Non-pigmented ciliary epithelial cell (primary cell): ENCODE measurements around the gene CPA4.

ENCODE experiments used
- DNase-seq: peaks from one replicate; pipeline ENCODE4 v3.0.0-alpha.2; 2010; ENCODE audit warnings: low read depth

Gene CPA4

DNA sequence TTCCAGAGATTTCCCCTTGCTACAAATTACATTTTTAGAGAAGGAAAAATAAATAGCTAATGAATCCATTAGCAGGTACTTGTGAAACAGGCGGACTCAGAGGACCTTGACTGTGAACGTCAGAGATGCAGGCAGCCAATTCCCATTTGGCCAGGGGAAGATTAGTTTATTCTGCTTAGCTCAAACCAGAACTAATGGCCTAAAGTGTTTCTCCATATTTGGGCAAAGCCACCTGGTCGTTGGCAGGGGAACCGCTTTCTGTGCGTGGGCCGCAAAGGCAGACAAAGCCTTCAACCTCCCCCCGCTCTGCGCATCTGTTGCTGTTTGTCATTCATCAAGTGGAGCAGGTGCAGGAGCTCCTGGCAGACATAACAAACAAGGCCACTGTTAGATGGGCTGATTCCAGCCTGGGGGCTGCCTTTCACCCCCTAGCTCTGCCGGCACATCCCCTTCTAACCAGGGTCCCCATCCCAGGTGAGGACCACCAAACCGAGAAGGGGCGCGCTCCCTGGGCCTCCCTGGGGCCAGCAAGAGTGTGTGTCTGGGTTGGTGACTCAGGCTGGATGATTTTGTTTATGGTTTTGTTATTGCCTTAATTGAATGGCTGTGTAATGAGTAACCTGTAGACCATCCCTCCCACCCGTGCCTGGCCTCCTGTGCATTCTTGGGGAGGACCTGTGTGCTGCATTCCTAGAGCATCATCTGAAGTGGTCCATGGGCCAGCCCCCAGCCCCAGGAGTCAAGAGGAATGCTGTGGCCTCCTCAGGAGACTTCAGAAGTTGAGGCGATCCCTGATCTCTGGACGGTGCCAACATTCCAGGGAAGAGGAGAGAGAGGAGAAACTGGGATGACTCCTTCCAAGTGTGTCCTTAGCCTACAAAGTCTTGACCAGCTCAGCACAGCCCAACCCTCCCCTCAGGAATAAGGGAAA lies 72.8 kb downstream of the CPA4 start:
- DNase-seq, result no peak

DNA sequence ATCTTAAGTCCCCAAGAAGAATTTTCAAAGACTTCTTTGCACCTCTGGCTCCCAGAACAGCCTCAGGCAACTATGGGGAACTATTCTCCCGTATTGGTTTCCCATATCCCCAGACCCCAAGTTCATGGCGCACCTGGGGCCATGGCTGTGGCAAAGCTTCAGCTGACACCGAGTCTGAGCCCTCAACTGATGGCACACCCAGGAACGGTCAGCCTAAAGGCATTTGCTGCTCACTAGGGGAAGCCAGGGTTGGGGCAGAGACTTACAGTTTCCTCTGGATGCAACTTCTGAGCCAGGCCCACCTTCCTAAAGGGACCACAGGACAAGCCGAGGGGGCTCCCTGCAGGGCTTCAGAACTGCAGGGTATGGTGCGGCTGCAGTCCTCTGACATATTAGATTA lies 73.6 kb downstream of the CPA4 start:
- no peak for DNase-seq

DNA sequence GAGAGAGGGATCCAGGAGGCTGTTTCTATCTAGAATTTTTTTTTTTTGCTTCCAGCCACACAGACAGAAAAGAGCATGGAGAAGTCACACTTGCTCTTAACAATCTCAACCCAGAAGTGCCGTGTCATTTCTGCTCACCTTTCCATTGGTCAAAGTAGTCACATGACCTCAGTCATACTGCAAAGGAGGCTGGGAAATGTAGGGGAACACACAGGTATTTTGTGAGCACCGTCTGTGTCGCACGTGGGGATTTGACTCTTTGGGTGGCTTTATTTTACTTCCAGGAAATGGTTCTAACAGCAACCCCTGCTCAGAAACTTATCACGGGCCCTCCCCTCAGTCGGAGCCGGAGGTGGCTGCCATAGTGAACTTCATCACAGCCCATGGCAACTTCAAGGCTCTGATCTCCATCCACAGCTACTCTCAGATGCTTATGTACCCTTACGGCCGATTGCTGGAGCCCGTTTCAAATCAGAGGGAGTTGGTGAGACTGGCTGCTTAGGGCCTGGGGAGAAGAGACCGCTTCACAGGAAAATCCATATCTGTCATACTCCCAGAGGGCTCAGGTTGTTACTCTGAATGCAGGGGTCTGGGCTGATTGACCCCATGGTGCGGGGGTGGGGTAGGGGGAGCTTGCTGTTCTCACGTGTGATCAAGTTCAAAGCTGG lies 74.3 kb downstream of the CPA4 start:
- no peak for DNase-seq

DNA sequence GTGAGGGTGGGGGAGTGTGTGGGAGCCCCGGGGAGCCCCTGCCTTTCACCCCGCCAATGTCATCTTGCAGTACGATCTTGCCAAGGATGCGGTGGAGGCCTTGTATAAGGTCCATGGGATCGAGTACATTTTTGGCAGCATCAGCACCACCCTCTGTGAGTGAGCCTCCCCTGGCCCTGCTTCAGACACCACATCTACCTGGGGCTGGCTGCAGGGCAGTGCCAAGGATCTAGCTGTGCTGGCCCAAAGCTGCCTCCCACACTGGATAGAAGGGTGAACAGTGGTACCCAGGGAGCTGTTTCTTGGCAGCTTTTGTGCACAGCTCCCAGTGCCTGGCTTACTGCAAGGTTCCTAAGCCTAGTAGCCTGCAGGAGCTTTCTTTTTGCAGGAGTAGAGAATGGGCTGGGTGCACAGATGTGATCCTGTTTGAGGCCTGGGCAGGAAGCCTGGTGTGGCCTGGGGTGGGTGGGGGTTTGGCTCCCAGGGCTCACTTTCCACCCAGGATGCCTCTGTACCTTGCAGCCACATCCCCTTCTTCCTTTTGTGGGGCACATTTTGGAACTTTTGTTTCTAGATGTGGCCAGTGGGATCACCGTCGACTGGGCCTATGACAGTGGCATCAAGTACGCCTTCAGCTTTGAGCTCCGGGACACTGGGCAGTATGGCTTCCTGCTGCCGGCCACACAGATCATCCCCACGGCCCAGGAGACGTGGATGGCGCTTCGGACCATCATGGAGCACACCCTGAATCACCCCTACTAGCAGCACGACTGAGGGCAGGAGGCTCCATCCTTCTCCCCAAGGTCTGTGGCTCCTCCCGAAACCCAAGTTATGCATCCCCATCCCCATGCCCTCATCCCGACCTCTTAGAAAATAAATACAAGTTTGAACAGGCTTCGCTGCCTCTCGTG lies 75.1 kb downstream of the CPA4 start:
- DNase-seq, result no peak

DNA sequence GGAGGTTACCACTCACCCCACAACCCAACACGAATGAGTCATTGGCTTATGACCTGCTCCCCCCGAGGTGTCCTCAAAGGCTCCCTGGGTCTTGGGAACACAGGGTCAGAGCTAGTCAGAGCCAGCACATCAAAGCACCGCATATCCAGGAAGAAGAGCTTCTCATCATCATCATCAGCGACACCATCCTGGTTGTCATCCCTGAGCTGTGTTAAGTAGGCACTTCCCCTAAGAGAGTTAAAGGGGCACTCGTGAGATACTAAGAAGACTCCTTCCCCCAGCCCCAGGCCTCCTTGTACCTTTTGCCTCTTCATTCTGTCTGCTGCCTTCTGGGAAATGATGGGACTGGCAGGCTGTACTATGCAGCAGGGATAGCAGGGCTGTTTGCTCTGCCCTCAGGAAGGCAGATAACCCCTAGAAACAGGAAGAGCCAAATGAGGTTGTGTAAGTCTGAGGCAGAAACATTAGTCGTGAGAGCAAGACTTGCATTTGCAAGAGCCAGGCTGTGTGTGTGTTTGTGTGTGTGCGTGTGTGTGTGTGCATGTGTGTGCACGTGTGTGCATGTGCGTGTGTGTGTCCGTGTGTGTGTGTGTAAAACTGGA lies 76.2 kb downstream of the CPA4 start:
- no peak for DNase-seq

DNA sequence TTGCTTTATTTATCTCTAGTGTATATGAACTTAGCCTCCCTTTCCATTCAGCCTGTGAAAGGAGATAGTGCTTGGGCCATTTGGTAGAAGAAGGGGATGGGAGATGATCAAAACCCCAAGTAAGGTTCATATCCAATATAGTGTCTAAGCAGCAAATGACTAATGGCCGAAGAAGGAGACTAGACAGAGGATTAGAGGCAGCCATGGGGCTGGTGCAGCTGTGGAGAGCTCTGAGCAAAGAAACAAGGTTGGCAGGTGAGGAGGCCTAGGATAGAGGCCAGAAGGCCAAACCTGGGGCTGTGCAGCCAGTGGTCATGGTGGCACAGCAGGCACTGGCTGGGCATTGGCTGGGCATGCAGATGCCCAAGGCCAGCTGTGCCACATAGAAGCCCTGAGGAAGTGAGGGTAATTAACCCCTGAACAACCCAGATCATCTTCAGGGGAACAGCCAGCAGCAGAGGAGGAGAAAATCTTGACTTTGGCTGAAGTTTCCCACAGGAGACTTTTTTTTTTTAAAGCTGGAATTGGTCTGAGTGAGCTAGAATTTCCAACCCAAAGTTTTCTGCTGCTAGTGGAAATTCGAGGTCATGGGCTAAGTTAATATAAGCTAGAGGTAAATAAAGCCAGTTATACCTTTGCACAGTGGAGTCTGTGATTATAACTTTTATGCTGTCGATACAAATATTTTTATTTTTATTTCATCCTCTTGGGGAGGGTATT lies 77.0 kb downstream of the CPA4 start:
- no peak for DNase-seq

DNA sequence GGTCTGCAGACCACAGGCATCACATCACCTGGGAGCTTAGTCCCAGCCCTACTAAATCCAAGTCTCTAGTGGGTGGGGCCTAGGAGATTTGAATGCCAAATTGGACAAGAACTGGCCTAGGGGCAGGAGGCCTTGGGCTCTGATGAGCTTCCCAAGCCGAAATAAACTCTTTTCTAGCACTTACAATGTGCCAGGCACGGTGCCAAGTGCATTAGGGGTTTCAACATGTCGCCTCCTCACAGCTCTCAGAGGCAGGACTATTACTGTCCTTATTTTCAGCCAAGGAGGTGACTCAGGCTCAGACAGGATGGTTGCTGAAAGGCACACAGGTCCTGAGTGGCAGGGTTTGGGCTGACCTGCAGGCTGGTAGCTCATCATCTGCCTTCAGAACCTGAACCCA lies 78.1 kb downstream of the CPA4 start:
- DNase-seq, result no peak

GRCh38 chr7:130372402-130373165 lies 79.6 kb downstream of the CPA4 start:
- no peak for DNase-seq
